ENCODE measurements around the gene MCC. TPM values are rescaled to one million over a fixed set of nuclear protein-coding genes. Genes with fewer than 3 reads are reported as not detected.
A peak's percentile ranks its signal among the peaks of the same experiment; 100 is the strongest.

Gene MCC
- total and polyA plus RNA-seq, 2 experiments from 2014 or later, result 8.3 to 31.5 TPM

- Histone ChIP-seq H3K27me3 (peaks cover 4% of the 10 kb centered on the region), H3K9me2 (replicated peaks; ENCODE audit: insufficient read depth) (no peaks in the 10 kb centered on the region), H3K9me3 (ENCODE audit: low read depth) (no peaks in the 10 kb centered on the region), H4K20me1 (ENCODE audit: insufficient read depth, poor library complexity, severe bottlenecking) (peaks cover 20% of the 10 kb centered on the region), H3K4me1 (ENCODE audit: insufficient read depth) (peaks cover 6% of the 10 kb centered on the region), H2AFZ (no peak overlapping the region), H3K4me3 (peak overlapping the region; percentile 79), H3K36me3 (replicated peaks; ENCODE audit: insufficient read depth, low read depth) (no peaks in the 10 kb centered on the region), H3K4me2 (peak overlapping the region; percentile 79), H3K27ac (no peak overlapping the region), H3K79me2 (peaks cover 75% of the 10 kb centered on the region)
- 37% methylated on average over 3 of the region's 3 CpGs for WGBS (ENCODE audit: low lambda C conversion rate, missing lambda C conversion rate)
- TF ChIP-seq EZH2 (IDR thresholded peaks at IDR 0.05; ENCODE audit: borderline replicate concordance), result no peak
- no peak for TF ChIP-seq EZH2phosphoT487 (IDR thresholded peaks at IDR 0.05; ENCODE audit: low read depth, severe bottlenecking, unreplicated experiment)
- TF ChIP-seq, protein P1, sequence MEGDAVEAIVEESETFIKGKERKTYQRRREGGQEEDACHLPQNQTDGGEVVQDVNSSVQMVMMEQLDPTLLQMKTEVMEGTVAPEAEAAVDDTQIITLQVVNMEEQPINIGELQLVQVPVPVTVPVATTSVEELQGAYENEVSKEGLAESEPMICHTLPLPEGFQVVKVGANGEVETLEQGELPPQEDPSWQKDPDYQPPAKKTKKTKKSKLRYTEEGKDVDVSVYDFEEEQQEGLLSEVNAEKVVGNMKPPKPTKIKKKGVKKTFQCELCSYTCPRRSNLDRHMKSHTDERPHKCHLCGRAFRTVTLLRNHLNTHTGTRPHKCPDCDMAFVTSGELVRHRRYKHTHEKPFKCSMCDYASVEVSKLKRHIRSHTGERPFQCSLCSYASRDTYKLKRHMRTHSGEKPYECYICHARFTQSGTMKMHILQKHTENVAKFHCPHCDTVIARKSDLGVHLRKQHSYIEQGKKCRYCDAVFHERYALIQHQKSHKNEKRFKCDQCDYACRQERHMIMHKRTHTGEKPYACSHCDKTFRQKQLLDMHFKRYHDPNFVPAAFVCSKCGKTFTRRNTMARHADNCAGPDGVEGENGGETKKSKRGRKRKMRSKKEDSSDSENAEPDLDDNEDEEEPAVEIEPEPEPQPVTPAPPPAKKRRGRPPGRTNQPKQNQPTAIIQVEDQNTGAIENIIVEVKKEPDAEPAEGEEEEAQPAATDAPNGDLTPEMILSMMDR (IDR thresholded peaks at IDR 0.05; ENCODE audit: poor library complexity), result no peak
- peak; percentile 17 for DNase-seq (ENCODE audit: low spot score)
Measured at GRCh38 chr5:113292462-113292861, 195.8 kb downstream of the MCC start.

DNA sequence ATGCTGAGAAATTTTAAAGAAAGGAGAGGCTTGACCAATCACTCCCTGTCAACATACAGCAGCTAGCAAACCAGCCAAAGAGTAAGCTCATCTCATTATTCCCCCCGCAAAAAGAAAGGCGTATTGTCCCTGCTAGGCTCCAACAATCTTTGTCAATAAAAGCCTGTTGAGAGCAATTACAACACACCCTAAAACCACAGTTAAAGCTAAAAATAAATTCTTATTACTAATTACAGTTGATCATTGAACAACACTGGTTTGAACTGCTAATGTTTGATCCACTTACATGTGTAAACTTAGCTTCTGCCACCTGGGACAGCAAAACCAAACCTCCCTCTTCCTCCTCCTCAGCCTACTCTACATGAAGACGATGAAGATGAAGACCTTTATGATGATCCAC lies 204.7 kb downstream of the MCC start:
- Histone ChIP-seq H3K27me3 (no peaks in the 10 kb centered on the region), H2AFZ (no peak overlapping the region), H3K79me2 (peaks cover 97% of the 10 kb centered on the region), H3K4me3 (no peak overlapping the region), H3K27ac (no peak overlapping the region), H3K9me3 (ENCODE audit: low read depth) (no peaks in the 10 kb centered on the region), H3K9me2 (replicated peaks; ENCODE audit: insufficient read depth) (no peaks in the 10 kb centered on the region), H3K36me3 (replicated peaks; ENCODE audit: insufficient read depth, low read depth) (no peaks in the 10 kb centered on the region), H4K20me1 (ENCODE audit: insufficient read depth, poor library complexity, severe bottlenecking) (peaks cover 8% of the 10 kb centered on the region), H3K4me2 (no peak overlapping the region), H3K4me1 (ENCODE audit: insufficient read depth) (no peaks in the 10 kb centered on the region)
- 74% methylated on average over 3 of the region's 3 CpGs for WGBS (ENCODE audit: low lambda C conversion rate, missing lambda C conversion rate)
- TF ChIP-seq EZH2phosphoT487 (IDR thresholded peaks at IDR 0.05; ENCODE audit: low read depth, severe bottlenecking, unreplicated experiment) (no peak), EZH2 (IDR thresholded peaks at IDR 0.05; ENCODE audit: borderline replicate concordance) (no peak)
- TF ChIP-seq, protein P1 (IDR thresholded peaks at IDR 0.05; ENCODE audit: poor library complexity), result no peak
- DNase-seq (ENCODE audit: low spot score), result no peak

DNA sequence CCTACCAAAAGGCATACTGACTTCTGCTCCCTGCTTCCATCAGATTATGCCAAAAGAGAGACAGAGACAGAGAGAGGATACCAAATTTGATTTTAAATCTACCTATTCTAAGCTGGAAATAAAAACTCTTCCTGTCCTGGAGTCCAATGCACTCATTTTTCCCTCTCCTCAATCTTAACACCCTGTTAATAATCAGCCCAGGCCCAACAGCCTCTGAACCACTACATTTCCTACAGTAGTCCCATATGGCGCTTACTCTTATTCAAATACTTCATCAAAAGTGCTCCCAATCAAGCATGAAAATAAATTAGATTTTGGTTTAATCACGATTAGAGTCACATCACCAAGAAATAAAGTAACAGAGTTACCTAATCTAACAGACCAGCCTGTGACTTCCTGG lies 205.8 kb downstream of the MCC start:
- no peaks in the 10 kb centered on the region for H3K9me3 ChIP-seq (ENCODE audit: low read depth)
- TF ChIP-seq EZH2phosphoT487 (IDR thresholded peaks at IDR 0.05; ENCODE audit: low read depth, severe bottlenecking, unreplicated experiment) (no peak), EZH2 (IDR thresholded peaks at IDR 0.05; ENCODE audit: borderline replicate concordance) (no peak)
- TF ChIP-seq, protein P1 (IDR thresholded peaks at IDR 0.05; ENCODE audit: poor library complexity), result no peak
- no peak overlapping the region for H3K4me2 ChIP-seq
- WGBS (ENCODE audit: low lambda C conversion rate, missing lambda C conversion rate), result 70% methylated on average over 2 of the region's 2 CpGs
- no peaks in the 10 kb centered on the region for H3K4me1 ChIP-seq (ENCODE audit: insufficient read depth)
- no peak for DNase-seq (ENCODE audit: low spot score)
- H3K27ac ChIP-seq, result no peak overlapping the region
- H4K20me1 ChIP-seq (ENCODE audit: insufficient read depth, poor library complexity, severe bottlenecking), result peaks cover 8% of the 10 kb centered on the region
- peaks cover 96% of the 10 kb centered on the region for H3K79me2 ChIP-seq
- H3K27me3 ChIP-seq, result no peaks in the 10 kb centered on the region
- H3K36me3 ChIP-seq (replicated peaks; ENCODE audit: insufficient read depth, low read depth), result no peaks in the 10 kb centered on the region
- H3K9me2 ChIP-seq (replicated peaks; ENCODE audit: insufficient read depth), result no peaks in the 10 kb centered on the region
- H3K4me3 ChIP-seq, result no peak overlapping the region
- no peak overlapping the region for H2AFZ ChIP-seq

GRCh38 chr5:113281194-113281593 lies 207.1 kb downstream of the MCC start:
- H3K27ac ChIP-seq, result no peak overlapping the region
- 45% methylated on average over 2 of the region's 2 CpGs for WGBS (ENCODE audit: low lambda C conversion rate, missing lambda C conversion rate)
- no peaks in the 10 kb centered on the region for H3K9me3 ChIP-seq (ENCODE audit: low read depth)
- no peaks in the 10 kb centered on the region for H3K27me3 ChIP-seq
- H3K36me3 ChIP-seq (replicated peaks; ENCODE audit: insufficient read depth, low read depth), result no peaks in the 10 kb centered on the region
- peaks cover 3% of the 10 kb centered on the region for H3K4me1 ChIP-seq (ENCODE audit: insufficient read depth)
- no peak overlapping the region for H3K4me2 ChIP-seq
- peaks cover 8% of the 10 kb centered on the region for H4K20me1 ChIP-seq (ENCODE audit: insufficient read depth, poor library complexity, severe bottlenecking)
- H3K4me3 ChIP-seq, result no peak overlapping the region
- no peak for DNase-seq (ENCODE audit: low spot score)
- no peak overlapping the region for H2AFZ ChIP-seq
- no peaks in the 10 kb centered on the region for H3K9me2 ChIP-seq (replicated peaks; ENCODE audit: insufficient read depth)
- peaks cover 95% of the 10 kb centered on the region for H3K79me2 ChIP-seq
- TF ChIP-seq, protein P1 (IDR thresholded peaks at IDR 0.05; ENCODE audit: poor library complexity), result no peak
- TF ChIP-seq EZH2phosphoT487 (IDR thresholded peaks at IDR 0.05; ENCODE audit: low read depth, severe bottlenecking, unreplicated experiment) (no peak), EZH2 (IDR thresholded peaks at IDR 0.05; ENCODE audit: borderline replicate concordance) (no peak)

Measured in hepatocyte (in vitro differentiated cells).